LNCaP clone FGC (cell line): ENCODE results near the gene ETV4.

Experiments used
- DNase-seq: peaks from one replicate; pipeline ENCODE4 v3.0.0-alpha.2; 2011; ENCODE audit warnings: low read depth
- H3K4me3 ChIP-seq: 2 replicates; pipeline ENCODE4 v1.5.1; 2011; ENCODE audit warnings: mild to moderate bottlenecking, low read depth, low read length, control low read depth
- TF ChIP-seq, protein P1 (sequence below): IDR thresholded peaks from 2 replicates; pipeline ENCODE4 v1.5.1; 2012; ENCODE audit warnings: mild to moderate bottlenecking; ENCODE audit not compliant: control insufficient read depth, insufficient read depth; ENCODE audit errors: extremely low read depth

The ETV4 gene

GRCh38 chr17:43545383-43545632 is 832 bp downstream of the ETV4 start:
- no peak for DNase-seq
- H3K4me3 ChIP-seq = no peak overlapping the region
- TF ChIP-seq, protein P1, sequence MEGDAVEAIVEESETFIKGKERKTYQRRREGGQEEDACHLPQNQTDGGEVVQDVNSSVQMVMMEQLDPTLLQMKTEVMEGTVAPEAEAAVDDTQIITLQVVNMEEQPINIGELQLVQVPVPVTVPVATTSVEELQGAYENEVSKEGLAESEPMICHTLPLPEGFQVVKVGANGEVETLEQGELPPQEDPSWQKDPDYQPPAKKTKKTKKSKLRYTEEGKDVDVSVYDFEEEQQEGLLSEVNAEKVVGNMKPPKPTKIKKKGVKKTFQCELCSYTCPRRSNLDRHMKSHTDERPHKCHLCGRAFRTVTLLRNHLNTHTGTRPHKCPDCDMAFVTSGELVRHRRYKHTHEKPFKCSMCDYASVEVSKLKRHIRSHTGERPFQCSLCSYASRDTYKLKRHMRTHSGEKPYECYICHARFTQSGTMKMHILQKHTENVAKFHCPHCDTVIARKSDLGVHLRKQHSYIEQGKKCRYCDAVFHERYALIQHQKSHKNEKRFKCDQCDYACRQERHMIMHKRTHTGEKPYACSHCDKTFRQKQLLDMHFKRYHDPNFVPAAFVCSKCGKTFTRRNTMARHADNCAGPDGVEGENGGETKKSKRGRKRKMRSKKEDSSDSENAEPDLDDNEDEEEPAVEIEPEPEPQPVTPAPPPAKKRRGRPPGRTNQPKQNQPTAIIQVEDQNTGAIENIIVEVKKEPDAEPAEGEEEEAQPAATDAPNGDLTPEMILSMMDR = no peak

GRCh38 chr17:43543771-43544575 is 2.2 kb downstream of the ETV4 start:
- TF ChIP-seq, protein P1 = no peak
- H3K4me3 ChIP-seq = no peak overlapping the region
- DNase-seq = no peak

GRCh38 chr17:43543300-43543699 is 2.8 kb downstream of the ETV4 start:
- no peak overlapping the region for H3K4me3 ChIP-seq
- DNase-seq = no peak
- TF ChIP-seq, protein P1 = no peak

GRCh38 chr17:43542859-43543258 is 3.3 kb downstream of the ETV4 start:
- H3K4me3 ChIP-seq = no peak overlapping the region
- TF ChIP-seq, protein P1 = no peak
- no peak for DNase-seq

DNA sequence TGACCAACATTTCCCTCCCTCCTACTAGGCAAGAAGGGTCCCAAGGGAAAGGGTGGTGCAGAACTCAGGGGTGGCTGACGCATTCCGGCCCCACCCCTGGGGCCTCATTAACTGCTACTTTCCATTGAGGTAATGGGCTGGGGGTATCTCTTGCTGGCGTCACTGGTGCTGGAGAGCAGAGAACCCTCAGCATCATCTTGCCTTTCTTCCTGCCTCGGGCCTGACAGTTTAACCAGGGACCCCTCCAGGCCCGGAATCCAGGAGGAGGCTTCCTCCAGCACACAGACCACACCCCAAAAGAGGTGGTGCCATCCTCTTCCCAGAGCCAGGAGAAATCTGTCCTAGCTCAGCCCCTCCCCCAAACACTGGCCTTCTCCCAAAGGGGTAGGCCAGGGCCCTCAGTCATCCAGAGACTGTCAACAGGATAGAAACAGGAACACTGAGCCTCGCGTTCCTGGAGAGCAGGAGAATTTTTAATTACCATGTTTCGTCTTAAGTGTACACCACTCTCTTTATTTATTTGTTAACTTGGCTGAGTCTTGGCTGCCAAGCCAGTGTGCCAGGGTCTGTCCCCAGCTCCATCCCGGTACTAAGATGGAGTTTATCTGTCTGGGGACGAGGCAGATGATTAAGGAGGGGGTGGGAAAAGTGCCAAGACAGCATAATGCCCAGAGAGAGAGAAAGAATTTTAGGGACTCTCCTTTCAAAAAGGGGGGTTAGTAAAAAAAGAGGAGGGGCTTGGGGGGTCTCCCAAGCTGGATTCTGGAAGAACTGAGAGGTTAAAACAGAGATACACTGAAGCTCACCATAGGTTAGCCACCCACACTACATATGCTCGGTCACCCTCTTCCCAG is 5.1 kb downstream of the ETV4 start:
- DNase-seq = peak; percentile 81
- no peak overlapping the region for H3K4me3 ChIP-seq
- TF ChIP-seq, protein P1 = no peak

DNA sequence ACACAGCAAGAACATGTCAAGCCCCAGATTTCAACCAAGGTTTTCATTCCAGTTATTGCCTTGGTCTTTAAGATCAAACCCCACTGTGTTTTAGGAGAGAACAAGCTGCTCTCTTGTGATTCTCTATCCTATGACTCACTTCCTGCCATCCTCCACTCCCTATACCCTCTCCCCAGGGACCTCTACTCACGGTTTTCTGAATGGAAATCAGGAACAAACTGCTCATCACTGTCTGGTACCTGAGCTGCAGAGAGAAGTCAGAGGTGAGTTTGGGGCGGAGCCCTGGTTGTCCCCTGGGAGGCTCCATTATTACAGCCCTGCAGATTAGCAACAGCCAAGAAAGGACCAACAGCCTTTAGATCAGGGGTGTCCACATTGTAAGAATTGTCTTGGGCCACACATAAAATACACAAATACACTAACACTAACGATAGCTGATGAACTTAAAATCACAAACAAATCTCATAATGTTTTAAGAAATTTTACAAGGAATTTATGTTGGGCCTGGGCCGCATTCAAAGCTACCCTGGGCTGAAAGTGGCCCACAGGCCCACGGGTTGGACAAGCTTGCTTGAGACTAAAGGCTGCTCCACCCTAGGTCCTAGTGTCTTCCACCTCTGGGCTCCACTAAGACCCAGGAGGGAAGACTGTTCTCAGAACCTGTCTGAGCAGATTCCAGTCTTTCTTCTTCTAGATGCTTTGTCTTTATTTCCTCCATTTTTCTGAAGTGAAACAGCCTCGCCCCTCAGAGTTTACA is 9.7 kb downstream of the ETV4 start:
- TF ChIP-seq, protein P1 = no peak
- DNase-seq = no peak

More for the DNA sequence above, 9.7 kb downstream of the ETV4 start:
- H3K4me3 ChIP-seq = no peak overlapping the region
